ENCODE results near the gene KHK.
A peak's percentile ranks its signal among the peaks of the same experiment; 100 is the strongest.

KHK gene

DNA sequence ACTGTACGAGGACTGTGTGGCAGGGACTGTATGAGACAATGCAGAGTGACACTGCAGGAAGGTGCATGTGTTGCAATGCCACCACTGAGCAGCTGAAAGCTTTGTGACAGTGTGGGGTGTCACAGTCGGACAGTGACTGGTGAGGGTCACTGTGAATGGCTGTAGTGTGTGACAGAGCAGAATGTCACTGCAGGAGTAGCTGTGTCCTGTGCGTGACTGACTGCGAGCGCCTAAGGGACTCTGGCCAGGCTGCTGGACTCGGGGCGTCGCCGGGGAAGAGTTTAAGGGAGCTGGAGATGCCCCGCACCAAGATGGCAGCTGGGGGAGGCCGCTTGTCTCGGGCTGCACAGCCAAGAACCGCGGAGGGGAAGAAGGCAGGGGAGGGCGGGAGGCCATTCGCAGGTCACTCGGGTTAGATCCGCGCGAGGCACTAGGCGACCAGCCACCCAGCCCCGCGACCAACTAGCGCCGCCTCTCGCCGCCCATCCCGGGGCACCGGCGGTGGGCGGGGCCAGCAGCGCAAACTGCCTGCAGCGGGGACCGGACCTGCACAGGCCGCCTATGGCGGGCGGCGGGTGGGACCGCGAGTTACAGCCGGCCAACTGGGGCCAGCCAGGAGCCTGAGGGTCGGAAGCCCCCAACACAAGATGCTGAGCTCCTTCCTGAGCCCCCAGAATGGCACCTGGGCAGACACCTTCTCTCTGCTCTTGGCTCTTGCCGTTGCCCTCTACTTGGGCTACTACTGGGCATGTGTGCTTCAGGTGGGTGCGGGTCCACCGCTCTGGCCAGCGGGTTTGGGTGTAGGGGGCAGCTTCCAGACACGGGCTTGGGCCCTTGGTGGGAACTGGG lies 37.0 kb downstream of the KHK start, which contains the start of gene ABHD1:
TSS of gene ABHD1 (plus strand) at position 514 of the 849 bp plus-strand sequence. CDS start at position 648, 134 bp downstream.
- TF ChIP-seq, protein P1, sequence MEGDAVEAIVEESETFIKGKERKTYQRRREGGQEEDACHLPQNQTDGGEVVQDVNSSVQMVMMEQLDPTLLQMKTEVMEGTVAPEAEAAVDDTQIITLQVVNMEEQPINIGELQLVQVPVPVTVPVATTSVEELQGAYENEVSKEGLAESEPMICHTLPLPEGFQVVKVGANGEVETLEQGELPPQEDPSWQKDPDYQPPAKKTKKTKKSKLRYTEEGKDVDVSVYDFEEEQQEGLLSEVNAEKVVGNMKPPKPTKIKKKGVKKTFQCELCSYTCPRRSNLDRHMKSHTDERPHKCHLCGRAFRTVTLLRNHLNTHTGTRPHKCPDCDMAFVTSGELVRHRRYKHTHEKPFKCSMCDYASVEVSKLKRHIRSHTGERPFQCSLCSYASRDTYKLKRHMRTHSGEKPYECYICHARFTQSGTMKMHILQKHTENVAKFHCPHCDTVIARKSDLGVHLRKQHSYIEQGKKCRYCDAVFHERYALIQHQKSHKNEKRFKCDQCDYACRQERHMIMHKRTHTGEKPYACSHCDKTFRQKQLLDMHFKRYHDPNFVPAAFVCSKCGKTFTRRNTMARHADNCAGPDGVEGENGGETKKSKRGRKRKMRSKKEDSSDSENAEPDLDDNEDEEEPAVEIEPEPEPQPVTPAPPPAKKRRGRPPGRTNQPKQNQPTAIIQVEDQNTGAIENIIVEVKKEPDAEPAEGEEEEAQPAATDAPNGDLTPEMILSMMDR (IDR thresholded peaks at IDR 0.05; ENCODE audit: insufficient read depth, low read length, poor library complexity, severe bottlenecking) = peak; percentile 1
- DNase-seq (ENCODE audit: extremely low read depth, insufficient read length) = peak; percentile 59
- H3K27me3 ChIP-seq (replicated peaks; ENCODE audit: control insufficient read depth, insufficient read depth, low read length) = peaks cover 3% of the 10 kb centered on the region

DNA sequence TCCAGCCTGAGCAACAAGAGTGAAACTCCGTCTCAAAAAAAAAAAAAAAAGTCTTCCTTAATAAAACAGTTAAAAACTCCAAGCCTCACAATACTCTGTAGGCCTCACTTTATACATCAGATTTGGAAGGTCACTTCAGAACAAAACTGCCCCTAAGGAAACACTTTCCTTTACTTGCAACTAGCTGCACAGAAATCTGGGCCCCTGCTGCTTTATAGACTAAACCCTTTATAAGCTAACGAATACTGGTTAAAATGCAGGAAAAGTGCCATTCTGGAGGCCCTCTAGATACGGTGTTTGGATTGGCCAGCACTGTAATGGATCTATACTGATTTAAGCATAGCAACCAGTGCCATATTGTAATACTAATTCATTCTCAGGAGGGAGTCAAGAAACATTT lies 38.5 kb downstream of the KHK start:
- Histone ChIP-seq H3K27me3 (replicated peaks; ENCODE audit: control insufficient read depth, insufficient read depth, low read length) (no peaks in the 10 kb centered on the region; the same call in none of the 2 replicates), H3K4me3 (replicated peaks; ENCODE audit: low read depth, low read length) (no peak overlapping the region), H3K36me3 (ENCODE audit: control insufficient read depth, insufficient read depth, low read length) (peaks cover 6% of the 10 kb centered on the region; the same call in 1 of the 2 replicates)
- TF ChIP-seq, protein P1 (IDR thresholded peaks at IDR 0.05; ENCODE audit: insufficient read depth, low read length, poor library complexity, severe bottlenecking) = no peak
- DNase-seq (ENCODE audit: extremely low read depth, insufficient read length) = no peak

More for the DNA sequence above, 37.0 kb downstream of the KHK start, which contains the start of gene ABHD1:
- Histone ChIP-seq H3K36me3 (ENCODE audit: control insufficient read depth, insufficient read depth, low read length) (no peaks in the 10 kb centered on the region), H3K4me3 (replicated peaks; ENCODE audit: low read depth, low read length) (peak within 1 kb of the TSS; percentile 72)

DNA sequence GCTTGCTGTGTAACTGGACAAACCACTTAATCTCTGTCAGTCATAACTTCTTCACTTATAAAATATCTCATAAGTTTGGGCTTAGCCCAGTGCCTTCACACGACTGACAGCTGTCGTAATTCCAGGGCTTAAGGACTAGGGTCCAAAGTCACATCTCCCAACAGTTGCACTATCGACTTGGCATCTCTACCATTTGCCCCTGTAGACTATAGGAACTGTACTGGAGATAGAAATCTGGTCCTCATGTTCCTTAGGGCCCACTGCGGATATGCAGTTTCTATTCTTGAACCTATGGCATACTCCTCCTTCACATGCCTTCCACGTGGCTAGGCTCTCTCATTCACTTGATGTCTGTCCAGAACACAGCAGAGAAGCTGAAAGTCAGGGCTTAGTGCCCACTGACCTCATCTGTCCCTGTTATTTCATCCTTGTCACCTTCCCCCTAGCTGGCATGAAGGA lies 39.7 kb downstream of the KHK start:
- DNase-seq (ENCODE audit: extremely low read depth, insufficient read length) = no peak
- no peaks in the 10 kb centered on the region; the same call in 1 of the 2 replicates for H3K27me3 ChIP-seq (replicated peaks; ENCODE audit: control insufficient read depth, insufficient read depth, low read length)
- peaks cover 12% of the 10 kb centered on the region for H3K36me3 ChIP-seq (ENCODE audit: control insufficient read depth, insufficient read depth, low read length)
- H3K4me3 ChIP-seq (replicated peaks; ENCODE audit: low read depth, low read length) = no peak overlapping the region
- TF ChIP-seq, protein P1 (IDR thresholded peaks at IDR 0.05; ENCODE audit: insufficient read depth, low read length, poor library complexity, severe bottlenecking) = no peak

DNA sequence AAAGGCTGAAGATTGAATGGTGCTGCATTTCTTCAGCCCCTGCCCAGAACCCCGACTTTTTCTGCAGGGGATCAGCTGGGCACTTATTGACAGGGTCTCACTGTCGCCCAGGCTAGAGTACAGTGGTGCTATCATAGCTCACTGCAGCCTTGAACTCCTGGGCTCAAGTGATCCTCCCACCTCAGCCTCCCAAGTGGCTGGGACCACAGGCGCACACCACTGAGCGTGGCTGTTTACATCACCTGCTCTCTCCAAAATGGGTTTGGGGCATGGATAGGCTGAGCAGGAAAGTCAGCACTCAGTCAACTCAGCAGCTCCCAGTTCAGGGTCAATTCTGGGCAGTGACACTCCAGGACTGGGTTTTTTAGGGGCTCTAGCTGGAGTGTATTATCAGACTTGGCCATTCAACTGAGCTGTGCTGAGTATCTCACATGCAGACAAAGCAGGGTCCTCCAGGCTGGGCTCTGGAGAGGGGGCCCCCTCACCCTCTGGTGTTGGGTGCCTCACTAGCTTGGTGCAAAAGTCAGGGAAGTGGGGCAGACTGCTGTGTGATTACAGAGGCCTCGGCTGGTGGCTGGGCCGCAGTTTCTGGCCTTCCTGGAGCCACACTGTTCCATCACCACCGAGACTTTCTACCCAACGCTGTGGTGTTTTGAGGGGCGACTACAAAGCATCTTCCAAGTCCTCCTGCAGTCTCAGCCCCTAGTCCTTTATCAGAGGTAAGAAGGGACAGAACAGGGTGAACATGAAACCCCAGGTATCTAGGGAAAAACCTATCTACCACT lies 41.5 kb downstream of the KHK start:
- H3K4me3 ChIP-seq (replicated peaks; ENCODE audit: low read depth, low read length) = no peak overlapping the region
- H3K36me3 ChIP-seq (ENCODE audit: control insufficient read depth, insufficient read depth, low read length) = peaks cover 28% of the 10 kb centered on the region
- TF ChIP-seq, protein P1 (IDR thresholded peaks at IDR 0.05; ENCODE audit: insufficient read depth, low read length, poor library complexity, severe bottlenecking) = no peak
- no peak for DNase-seq (ENCODE audit: extremely low read depth, insufficient read length)
- H3K27me3 ChIP-seq (replicated peaks; ENCODE audit: control insufficient read depth, insufficient read depth, low read length) = no peaks in the 10 kb centered on the region; the same call in 1 of the 2 replicates

DNA sequence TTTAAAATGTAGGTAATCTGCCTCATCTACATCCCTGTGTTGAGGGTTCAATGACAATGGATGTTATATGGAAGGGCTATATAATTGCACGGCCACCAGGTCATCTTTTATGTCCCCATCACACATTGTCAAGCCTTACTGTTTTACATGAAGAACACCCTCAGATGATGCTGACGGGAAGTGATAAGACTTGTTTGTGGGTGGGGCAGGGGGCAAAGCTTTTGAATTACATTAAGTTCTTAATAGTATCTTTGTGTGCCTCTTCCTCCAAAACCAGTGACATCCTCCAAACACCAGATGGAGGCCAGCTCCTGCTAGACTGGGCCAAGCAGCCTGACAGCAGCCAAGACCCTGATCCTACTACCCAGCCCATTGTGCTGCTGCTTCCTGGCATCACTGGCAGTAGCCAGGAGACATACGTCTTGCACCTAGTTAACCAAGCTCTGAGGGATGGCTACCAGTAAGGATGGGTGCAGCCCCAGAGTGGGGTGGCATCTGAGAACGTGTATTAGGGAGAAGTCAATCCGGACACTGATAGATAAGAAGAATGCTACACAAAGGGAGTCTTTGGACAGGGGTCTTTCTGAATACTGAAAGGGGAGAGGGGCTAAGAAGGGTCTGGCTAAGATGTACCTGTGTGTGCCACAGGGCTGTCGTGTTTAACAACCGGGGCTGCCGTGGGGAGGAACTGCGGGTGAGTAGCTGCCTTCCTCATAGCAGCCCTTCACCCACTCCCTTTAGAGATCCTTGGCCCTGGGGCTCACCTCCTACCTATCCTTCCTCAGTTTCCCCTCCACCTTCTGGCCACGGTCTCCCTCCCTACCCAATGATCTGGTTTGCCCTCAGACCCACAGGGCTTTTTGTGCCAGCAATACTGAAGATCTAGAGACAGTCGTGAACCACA lies 42.3 kb downstream of the KHK start:
- no peaks in the 10 kb centered on the region for H3K27me3 ChIP-seq (replicated peaks; ENCODE audit: control insufficient read depth, insufficient read depth, low read length)
- peaks cover 29% of the 10 kb centered on the region for H3K36me3 ChIP-seq (ENCODE audit: control insufficient read depth, insufficient read depth, low read length)
- TF ChIP-seq, protein P1 (IDR thresholded peaks at IDR 0.05; ENCODE audit: insufficient read depth, low read length, poor library complexity, severe bottlenecking) = no peak
- no peak for DNase-seq (ENCODE audit: extremely low read depth, insufficient read length)
- no peak overlapping the region for H3K4me3 ChIP-seq (replicated peaks; ENCODE audit: low read depth, low read length)

Data from GM06990 (cell line).